HG02938 (cell line): ENCODE measurements around the gene GAR1.
"Not testable (repeated sequence)": the region's sequence is repeated elsewhere in the genome, so short reads cannot be mapped to it uniquely, and the experiment has no call there.

Experiments
- ATAC-seq: cut with Tn5 transposase; IDR thresholded peaks from one replicate; pipeline ENCODE4 v1.9.1; 2021; ENCODE audit warnings: mild to moderate bottlenecking, moderate library complexity; ENCODE audit not compliant: unreplicated experiment

Gene GAR1

DNA sequence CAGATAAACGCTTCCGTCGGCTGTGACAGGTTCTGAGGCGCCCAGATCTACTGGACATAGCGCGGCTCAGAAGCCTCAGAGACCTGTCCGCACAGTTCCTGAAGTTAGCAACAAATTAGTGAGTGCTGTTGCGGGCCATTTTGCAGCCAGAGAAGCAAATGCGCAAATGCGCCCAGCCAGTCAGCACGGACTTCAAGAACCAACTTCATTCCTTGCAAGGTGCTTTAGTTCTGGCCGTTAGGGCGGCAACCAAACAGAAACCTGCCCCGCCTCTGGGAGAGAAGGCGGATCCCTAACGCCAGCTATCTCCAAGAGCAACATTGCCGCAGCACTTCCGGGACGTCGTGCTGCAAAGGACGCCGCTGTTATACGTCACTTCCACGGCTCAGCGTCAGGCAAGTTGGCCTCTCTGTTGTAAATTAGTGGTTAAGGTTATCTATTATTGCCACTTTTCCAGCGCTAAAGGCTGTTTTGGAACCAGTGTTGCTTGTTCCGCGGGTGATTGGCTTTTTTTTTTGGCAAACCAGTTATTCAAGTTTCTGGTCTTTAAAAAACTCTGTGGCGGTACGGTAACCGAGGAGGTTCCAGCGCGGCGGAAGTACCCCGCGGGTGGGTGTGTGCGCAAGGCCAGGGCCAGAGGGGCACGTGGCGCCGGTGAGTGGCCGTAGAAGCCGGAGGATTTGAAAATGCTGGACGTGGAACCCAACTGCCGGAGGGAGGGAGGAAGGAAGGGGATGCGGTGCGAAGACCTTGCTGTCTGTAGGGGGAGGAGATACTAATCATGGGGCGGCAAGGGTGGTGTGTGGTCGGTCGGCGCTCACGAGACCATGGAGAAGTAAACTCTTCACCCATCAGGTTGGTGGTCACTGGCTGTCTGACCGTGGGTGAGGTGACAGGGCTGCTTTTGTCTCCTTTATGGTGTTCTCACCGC lies at the start of gene GAR1:
Gene GAR1, plus strand, starts transcription at position 612 of the 931 bp plus-strand sequence. CDS start 403 bp downstream, outside the sequence.
- peak; percentile 97 for ATAC-seq

DNA sequence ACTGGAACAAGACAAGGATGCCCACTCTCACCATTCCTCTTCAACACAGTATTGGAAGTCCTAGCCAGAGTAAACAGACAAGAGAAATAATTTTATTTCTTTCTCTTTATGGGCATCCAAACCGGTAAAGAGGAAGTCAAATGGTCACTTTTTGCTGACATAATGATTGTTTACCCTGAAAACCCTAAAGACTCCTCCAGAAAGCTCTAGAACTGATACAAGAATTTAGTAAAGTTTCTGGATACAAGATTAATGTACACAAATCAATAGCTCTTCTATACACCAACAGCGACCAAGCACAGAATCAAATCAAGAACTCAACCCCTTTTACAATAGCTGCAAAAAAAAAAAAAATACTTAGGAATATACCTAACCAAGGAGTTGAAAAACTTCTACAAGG lies 33.5 kb upstream of the GAR1 start:
- ATAC-seq = not testable (repeated sequence)

DNA sequence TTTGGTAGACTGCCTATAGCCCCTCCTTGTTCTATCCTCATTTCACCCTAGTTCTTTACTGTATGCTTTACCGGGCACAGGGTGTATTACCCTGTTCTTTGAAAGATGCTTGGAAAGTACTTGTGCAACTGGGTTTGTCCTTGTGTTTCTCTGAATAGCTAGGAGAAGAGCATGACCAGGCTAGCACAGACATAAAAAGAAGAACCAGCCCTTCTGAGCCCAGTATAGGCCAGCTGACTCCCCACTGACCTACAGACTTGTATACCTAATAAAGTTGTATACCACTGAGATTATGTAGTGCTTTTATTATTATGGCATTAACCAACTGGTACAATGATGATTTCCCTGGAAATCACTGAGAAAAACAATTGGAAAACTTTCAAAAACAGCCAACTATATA lies 28.7 kb upstream of the GAR1 start:
- ATAC-seq = no peak

DNA sequence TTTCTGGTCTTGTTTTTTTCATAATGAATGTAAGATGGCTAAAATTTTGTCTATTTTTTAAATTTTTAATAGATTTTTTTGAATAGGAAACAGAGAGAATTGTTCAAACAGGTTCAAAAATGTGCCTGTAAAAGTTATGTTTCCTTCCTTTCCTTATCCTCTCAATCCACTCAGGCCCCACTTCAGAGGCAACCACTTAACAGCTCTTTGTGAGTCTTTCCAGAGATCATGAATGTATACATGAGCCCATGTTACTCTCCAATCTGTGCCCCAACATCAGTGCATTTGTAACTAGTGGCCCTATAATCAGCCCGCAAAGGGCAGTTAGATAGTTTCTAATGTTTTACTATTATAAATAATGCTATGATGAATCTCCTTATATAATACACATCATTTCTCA lies 27.8 kb upstream of the GAR1 start:
- ATAC-seq = no peak

DNA sequence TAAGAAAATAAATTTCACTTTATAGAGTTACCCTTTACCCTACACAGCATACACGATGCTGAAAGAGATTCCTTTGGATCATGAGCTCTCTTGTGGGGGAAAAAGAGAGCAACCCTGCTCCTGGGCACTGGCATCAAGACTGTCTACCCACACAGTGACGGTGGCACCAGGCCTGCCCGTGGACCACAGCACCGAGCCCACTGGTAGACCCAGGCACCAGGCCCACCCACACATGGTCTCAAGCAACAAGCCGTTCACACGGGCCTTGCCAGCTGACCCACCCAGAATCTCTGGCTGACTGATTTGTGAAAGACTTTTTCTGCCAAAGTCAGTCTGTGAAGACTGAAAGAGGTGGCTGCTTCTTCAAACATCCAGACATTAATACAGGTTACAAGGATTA lies 20.5 kb upstream of the GAR1 start:
- no peak for ATAC-seq

DNA sequence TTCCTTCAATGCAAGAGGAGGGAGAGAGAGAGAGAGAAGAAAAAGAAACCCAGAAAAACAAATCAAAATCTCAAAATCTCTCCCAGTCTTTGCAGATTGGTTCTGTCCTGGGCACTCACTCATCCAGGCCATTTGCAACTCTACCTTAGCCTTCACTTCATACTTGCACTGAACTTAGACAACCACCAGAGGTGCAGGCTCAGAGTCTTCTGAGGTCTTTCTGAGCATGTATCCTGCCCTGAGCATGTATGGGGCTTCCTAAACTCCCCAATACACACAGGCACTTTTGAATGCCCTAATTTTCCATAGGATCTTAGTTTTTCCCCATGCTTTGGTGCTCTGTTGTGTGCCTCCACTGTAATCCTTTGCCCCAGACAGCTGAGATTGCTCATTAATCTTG lies 16.7 kb upstream of the GAR1 start:
- no peak for ATAC-seq

DNA sequence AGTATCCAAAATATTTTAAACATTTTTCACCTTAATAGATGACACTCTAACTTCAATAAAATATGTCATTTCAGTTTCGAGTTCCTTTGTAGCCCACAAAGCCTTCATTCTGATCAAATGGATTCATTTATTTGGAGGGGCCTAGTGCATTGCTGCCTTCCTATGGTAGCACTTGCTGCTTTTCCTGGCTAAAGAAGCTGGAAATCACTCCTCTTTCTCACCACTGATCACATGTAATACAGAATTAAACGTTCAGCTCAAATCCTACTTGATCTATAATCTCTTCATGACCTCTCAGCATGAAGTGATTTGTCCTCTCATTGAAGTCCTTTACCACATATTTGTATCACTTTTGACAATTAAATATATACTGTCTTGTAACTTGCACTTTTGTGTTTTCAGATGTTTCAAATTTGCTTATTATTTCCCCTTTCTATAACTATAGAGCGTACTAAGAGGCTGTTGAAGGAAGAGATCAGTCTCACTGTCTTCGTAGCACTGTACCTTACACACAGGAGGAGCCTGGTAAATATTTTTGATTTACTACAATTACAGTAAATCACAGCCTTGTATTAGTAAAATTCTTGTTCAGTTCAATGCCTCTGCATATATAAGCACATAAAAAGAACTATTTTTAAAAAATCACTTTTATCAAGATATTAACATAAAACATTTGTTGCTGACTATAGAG lies 14.3 kb upstream of the GAR1 start:
- ATAC-seq = no peak

DNA sequence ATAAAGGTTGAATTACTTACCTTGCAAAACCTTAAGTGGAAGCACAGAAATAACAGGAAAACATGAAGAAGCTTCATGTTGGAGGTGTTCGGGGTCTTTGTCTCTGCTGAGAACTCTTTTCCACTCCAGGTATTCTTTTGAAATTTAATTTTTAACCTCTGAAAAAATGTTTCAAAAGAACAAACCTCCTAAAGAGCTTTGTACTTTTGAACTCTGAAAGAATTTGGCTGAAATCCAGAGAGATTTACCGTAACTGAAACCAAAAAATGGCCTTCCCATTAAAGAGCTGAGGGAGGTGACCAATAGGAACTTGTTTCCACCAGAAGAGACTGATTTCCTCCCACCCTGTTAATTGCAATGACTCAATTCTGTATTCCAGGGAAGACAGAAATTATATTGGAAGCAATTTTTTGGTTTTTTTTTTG lies 13.7 kb upstream of the GAR1 start, which contains the start of gene CFI:
Gene CFI, minus strand, starts transcription at position 105 of the 425 bp plus-strand sequence. Its CDS starts 28 bp downstream, at position 77.
- no peak for ATAC-seq

DNA sequence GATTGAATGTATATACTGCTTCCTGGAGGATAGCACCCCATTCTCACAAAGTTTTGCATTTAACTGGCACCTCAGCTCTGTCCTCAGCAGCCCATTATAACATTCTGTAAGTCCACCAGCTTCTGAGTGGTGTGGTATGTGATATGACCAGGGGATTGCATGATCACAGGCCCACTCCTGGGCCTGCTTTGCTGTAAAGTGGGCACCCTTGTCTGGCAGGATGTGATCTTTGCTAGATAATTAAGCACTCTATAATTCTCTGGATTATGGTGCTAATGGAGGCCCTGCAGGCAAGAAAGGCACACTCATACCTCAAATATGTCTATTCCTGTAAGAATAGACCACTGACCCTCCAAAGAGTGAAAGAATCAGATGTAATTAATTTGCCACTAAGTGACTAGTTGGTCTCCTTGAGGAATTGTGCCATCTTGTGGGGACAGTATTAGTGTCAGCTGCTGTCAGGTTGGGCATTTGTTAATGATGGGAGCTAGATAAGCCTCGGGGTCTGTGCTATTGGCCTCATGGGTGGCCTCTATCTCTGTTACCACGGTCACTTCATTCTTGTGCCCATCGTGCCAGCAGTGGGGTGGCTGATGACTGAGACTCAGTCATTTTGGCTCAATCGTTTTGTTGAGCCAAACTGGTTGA lies 11.5 kb upstream of the GAR1 start:
- ATAC-seq = no peak

DNA sequence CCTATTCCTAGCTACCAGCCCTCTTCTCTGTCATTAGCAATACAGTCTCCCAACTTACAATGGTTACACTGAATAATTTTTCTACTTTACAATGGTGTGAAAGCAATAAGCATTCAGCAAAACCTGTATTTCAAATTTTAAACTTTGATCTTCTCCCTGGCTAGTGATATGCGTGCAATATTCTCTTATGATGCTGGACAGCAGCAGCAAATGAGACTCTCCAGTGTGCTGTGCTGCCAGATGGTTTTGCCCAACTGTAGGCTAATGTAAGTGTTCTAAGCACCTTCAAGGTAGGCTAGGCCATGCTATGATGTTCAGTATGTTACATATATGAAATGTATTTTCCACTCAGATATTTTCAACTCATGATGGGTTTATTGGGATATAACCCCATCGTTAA lies 5.9 kb upstream of the GAR1 start:
- ATAC-seq = no peak

DNA sequence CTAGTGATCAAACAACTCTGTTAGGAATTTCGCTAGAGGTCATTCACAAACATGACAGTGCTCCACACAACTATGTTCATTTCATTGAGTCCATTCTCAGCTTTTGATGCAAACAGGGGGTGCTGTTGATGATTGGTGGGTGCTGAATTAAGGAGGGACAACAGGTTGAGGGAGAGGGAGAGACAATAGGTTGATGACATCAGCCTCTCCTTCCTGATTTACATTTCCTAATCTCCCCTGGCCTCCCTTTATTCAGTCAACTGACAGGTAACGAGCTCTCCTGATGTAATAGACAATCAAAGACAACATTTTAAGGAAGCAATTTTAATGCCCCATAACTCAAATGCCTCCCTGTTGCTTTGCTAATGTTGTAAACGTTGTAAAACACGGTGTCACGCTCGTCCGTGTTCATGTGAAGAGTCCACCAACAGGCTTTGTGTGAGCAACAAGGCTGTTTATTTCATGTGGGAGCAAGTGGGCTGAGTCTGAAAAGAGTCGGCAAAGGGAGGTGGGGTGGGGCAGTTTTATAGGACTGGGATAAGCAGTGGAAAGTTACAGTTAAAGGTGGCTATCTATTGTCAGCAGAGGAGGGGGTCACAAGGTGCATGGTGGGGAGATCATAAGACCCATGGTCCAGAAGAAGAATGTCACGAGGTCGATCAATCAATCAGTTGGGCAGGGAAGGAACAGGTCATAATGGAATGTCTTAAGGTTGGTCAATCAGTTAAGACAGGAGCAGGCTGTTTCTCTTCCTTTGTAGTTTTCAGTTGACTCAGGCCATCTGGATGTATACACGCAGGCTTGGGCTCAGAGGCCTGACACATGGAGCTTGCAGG lies 4.8 kb upstream of the GAR1 start:
- ATAC-seq = no peak

DNA sequence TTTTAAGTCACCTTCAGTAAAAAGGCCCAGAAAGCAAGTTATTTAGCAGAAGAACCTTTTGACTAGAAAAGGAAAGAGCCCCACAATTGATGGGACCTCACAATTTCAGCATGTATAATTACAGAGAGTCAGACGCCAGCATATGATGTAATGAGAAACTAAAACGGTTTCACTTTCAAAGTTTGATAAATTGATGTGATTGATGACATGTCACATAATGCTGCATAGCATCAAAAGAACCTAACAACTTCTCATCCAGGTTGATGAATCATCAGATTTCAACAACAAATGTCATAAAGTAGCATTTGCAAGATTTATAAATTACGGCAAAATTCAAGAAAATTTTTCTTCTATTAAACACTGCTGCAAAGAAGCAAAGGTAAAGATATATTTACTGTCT lies 3.9 kb upstream of the GAR1 start:
- ATAC-seq = no peak

DNA sequence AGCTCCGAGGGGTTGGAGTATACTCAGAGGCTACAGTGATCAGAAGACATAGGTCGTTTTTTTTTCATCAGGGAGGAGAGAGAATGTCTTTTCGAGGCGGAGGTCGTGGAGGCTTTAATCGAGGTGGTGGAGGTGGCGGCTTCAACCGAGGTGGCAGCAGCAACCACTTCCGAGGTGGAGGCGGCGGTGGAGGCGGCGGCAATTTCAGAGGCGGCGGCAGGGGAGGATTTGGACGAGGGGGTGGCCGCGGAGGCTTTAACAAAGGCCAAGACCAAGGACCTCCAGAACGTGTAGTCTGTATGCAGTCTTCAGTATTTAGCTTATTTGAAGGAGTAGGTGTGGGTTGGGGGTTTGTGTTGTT lies 500 bp downstream of the GAR1 start:
- ATAC-seq = peak; percentile 4

DNA sequence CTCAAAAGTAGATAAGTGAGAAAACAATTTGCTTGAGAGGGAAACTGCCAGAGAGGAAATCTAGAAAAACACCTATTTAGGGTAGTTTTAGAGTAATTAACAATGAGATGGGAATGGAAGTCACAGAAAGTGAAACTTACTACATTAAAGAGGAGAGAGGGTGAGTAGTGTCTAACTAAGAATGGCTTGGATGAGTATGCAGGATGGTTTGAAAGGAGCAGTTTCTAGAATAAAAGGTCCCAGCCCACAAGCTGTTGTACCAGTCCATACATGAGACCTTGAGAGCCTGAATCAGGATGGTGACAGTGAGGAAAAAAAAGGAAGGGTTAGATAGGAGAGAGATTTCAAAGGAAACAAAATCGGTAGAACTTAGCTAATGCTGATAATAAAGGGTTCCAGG lies 1.3 kb downstream of the GAR1 start:
- no peak for ATAC-seq

DNA sequence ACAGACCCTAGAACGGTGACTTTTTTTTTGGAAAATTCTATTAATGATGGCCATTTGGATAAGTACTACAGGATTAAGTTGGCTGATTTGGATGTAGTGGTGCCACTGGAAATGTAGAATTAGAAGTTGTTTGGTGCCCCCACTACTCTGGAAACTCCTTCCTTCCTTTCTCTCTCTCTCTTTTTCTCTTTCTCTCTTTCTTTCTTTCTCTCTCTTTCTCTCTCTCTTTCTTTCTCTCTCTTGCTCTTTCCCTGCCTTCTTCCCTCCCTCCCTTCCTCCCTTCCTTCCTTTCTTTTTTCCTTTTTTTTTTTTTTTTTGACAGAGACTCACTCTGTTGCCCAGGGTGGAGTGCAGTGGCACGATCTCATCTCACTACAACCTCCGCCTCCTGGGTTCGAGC lies 2.7 kb downstream of the GAR1 start:
- no peak for ATAC-seq

DNA sequence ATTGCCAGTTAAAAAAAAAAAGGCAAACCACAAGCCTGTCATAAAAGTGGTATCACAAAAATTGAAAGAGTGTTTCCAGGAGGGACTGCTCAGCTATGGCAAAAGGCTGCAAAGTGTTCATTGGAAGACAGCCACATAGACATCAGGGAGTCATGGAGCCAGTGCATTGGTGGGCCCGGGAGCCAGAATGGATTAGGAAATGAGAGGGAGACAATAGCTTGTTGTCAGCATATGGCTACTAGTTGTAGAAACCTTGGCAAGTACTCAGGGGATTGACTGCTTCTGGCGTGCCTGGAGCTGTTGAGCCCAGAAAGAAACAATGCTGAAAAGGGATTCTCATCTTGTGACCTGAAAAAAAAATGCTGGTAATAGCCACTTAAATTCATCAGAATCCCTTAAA lies 5.0 kb downstream of the GAR1 start:
- ATAC-seq = no peak

DNA sequence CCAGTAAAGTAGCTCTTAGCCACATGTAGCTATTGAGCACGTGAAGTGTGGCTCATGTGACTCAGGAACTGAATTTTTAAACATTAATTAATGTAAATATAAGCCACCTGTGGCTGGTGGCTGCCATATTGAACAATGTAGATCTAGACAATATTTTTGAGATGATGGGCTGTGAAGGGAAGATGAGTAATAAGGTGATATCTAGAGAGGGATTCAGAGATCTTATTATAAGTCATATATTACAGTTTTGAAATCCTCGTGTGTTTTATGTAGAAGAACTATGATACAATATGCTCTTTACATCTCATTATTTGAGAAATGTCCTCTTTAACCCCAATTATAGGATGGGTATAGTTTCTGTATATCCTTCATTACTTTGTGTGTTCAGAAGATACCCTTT lies 5.6 kb downstream of the GAR1 start:
- no peak for ATAC-seq

DNA sequence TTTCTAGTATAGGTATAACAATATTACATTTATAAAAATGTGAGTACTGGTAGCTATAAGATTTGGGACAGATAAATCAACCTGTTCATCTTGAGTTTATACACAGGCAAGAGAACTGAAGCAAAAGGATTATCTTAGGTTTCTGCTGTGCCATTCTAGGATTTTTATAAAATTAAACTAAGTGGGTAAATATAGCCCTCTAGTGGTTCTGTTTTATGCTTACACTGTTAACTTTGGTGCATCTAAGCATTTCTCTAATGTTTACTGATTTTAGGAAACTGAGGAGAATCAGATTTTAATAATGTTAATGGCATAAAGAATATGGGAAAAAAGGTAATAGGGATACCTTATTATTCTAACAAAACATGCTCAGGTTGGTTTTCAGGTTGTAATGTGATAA lies 11.2 kb downstream of the GAR1 start:
- peak; percentile 73 for ATAC-seq

DNA sequence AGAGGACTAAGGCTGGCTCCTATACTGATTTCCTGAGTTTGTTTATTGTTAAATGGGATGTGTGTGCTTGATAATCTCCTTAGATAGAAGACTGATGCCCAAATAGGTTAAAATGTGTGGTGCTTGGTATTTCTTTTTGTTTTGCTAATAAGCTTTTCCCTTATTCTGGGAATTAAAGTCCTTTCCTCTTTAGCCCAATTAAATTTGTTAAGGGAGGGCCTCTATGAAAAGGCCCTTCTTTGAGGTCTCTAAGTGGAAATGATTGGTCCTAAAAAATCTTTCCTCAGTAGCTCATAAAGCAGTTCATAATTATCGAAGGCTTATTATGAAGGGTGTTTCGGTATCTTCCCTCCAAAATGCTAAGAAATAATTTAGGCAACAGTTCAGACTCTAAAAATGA lies 12.1 kb downstream of the GAR1 start, which contains the start of gene RRH:
Gene RRH, plus strand, starts transcription at position 301 of the 400 bp plus-strand sequence. Its CDS starts 56 bp downstream, at position 357.
- ATAC-seq = no peak

DNA sequence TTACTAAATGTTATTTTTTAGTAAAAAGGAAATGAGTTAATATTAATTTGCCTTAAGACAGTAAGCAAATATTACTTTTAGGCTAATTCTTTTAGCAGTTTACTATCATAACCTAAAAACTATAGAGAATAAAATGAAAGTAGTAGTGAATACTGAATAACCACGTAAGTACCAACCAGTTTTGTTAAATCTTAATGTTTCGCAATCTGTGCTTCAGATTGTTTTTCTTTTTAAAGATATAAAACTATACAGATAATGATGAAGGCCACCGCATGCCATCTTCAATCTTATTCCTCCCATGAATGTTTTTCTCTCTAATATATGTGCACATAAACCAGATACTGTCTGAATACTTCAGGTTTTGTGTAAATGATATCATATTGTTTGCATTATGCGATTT lies 18.2 kb downstream of the GAR1 start:
- no peak for ATAC-seq

DNA sequence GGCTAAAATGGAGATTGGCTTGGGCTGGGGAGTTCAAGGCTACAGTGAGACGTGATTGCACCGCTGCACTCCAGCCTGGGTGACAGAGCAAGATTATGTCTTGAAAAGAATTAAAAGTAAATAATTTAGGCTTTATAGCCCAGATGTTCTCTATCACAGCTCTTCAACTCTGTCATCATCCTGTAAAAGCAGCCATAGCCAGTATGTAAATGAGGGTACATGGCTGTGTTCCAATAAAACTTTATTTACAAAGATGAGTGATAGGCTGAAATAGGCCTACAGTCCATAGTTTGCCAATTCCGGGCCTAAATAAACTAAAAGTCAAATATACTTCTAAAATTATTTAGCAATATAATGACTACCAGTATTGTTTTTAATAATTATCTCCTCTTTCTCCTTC lies 21.4 kb downstream of the GAR1 start:
- no peak for ATAC-seq
